ENCODE measurements around the gene CACNA1F.

GRCh38 chrX:49231333-49232000, 1.7 kb downstream of the CACNA1F start:
- no peak for TF ChIP-seq OSR1 (CRISPR knock-in tag; IDR thresholded peaks at IDR 0.05)
- TF ChIP-seq TCF4 (CRISPR knock-in tag; IDR thresholded peaks at IDR 0.05; ENCODE audit: borderline replicate concordance): no peak
- TF ChIP-seq PATZ1 (CRISPR knock-in tag; IDR thresholded peaks at IDR 0.05; ENCODE audit: borderline replicate concordance): no peak
- no peak for TF ChIP-seq RARB (CRISPR knock-in tag; IDR thresholded peaks at IDR 0.05)
- TF ChIP-seq BACH2 (CRISPR knock-in tag; IDR thresholded peaks at IDR 0.05; ENCODE audit: borderline replicate concordance): no peak
- no peak for TF ChIP-seq ZNF8 (CRISPR knock-in tag; IDR thresholded peaks at IDR 0.05)
- no peak for TF ChIP-seq ARNTL (CRISPR knock-in tag; IDR thresholded peaks at IDR 0.05; ENCODE audit: borderline replicate concordance, low read depth)
- TF ChIP-seq CREB5 (CRISPR knock-in tag; IDR thresholded peaks at IDR 0.05; ENCODE audit: low read depth): no peak
- TF ChIP-seq TOX (CRISPR knock-in tag; IDR thresholded peaks at IDR 0.05; ENCODE audit: borderline replicate concordance): no peak
- TF ChIP-seq ZFP3 (CRISPR knock-in tag; IDR thresholded peaks at IDR 0.05): no peak
- no peak for TF ChIP-seq CSRNP3 (CRISPR knock-in tag; IDR thresholded peaks at IDR 0.05)

All from SK-N-SH treated with all-trans-retinoic acid at 6 μM for 48 hours (cell line).